Neural crest cell (in vitro differentiated cells): ENCODE results near the gene TET3. TPM values are rescaled to one million over a fixed set of nuclear protein-coding genes. Genes with fewer than 3 reads are reported as not detected.

Experiments used
- DNase-seq: peaks from one replicate; pipeline ENCODE4 v3.0.0; 2021; ENCODE audit warnings: low read depth, mixed read lengths, low spot score
- H3K27ac Mint-ChIP-seq: one replicate; pipeline ENCODE4 v1.8.0; 2021; ENCODE audit warnings: mild to moderate bottlenecking, mixed read lengths; ENCODE audit not compliant: unreplicated experiment
- H3K27me3 Mint-ChIP-seq: 2 replicates; pipeline ENCODE4 v1.8.0; 2021; ENCODE audit warnings: low read depth, mild to moderate bottlenecking, mixed read lengths
- H3K36me3 Mint-ChIP-seq: 2 replicates; pipeline ENCODE4 v1.8.0; 2021; ENCODE audit warnings: low read depth, mild to moderate bottlenecking, mixed read lengths
- H3K4me1 Mint-ChIP-seq: 2 replicates; pipeline ENCODE4 v1.8.0; 2021; ENCODE audit warnings: mixed read lengths
- H3K4me3 Mint-ChIP-seq: one replicate; pipeline ENCODE4 v1.8.0; 2021; ENCODE audit warnings: mild to moderate bottlenecking, mixed read lengths
- H3K9me3 Mint-ChIP-seq: 2 replicates; pipeline ENCODE4 v1.8.0; 2021; ENCODE audit warnings: mixed read lengths
- total RNA-seq: library from RNA; stranded (reverse); gene quantifications from 2 replicates; pipeline ENCODE4 v1.2.1, GENCODE V29; 2021
- TF ChIP-seq, protein P1 (sequence below): fragments of 200-600 bp; sonication (generic); conservative IDR thresholded peaks from 2 replicates; pipeline ENCODE4 v1.5.0; 2021; ENCODE audit warnings: antibody characterized with exemption, mild to moderate bottlenecking

The TET3 gene
- total RNA-seq, 1 donor from 2014 or later = 30.3 TPM

DNA sequence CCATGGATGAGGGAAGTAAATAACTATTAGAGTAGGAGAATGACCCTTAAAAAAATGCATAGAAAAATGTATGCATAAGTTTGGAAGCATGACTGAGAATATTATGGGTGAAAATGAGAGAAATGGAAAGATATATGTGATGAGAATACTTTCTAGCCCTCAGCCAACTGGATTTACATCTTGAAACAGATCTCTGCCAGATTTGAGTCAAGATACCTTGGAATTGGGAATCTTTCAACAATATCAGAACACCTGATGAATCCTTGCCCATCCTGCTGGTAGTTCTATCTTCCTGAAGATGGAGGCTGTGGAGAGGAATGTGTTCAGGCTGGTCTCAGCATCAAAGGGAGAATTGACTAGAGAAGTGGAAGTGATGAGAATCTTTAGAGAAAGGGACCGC lies 5.8 kb downstream of the TET3 start:
- Mint-ChIP-seq H3K4me3 (no peak overlapping the region), H3K4me1 (peaks cover 49% of the 10 kb centered on the region), H3K27ac (no peak overlapping the region), H3K27me3 (peaks cover 3% of the 10 kb centered on the region), H3K9me3 (no peaks in the 10 kb centered on the region), H3K36me3 (peaks cover 25% of the 10 kb centered on the region)
- DNase-seq = no peak
- TF ChIP-seq, protein P1, sequence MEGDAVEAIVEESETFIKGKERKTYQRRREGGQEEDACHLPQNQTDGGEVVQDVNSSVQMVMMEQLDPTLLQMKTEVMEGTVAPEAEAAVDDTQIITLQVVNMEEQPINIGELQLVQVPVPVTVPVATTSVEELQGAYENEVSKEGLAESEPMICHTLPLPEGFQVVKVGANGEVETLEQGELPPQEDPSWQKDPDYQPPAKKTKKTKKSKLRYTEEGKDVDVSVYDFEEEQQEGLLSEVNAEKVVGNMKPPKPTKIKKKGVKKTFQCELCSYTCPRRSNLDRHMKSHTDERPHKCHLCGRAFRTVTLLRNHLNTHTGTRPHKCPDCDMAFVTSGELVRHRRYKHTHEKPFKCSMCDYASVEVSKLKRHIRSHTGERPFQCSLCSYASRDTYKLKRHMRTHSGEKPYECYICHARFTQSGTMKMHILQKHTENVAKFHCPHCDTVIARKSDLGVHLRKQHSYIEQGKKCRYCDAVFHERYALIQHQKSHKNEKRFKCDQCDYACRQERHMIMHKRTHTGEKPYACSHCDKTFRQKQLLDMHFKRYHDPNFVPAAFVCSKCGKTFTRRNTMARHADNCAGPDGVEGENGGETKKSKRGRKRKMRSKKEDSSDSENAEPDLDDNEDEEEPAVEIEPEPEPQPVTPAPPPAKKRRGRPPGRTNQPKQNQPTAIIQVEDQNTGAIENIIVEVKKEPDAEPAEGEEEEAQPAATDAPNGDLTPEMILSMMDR = no peak

- H3K4me3 Mint-ChIP-seq = no peak overlapping the region
- no peak overlapping the region for H3K27ac Mint-ChIP-seq
Measured at GRCh38 chr2:73992036-73992435, 7.3 kb downstream of the TET3 start.

DNA sequence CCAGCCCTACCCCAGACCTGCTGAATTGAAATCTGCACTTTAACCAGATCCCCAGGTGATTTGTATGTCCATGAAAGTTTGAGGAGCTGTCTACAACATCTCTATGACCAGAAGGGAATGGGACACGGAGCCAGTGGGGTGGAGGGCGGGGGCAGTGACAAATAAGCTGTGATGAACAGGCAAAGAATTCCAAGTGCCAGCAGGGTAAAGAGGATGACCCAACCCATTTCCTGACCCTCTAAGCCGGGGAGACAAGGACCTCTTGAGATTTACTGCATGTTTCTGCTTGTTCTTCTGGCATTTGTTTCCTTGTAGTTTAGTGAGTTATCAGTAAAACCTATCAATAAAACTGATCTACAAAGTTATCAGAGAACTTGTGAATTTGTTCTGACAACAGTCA lies 8.7 kb downstream of the TET3 start:
- TF ChIP-seq, protein P1 = no peak
- peaks cover 36% of the 10 kb centered on the region for H3K4me1 Mint-ChIP-seq
- no peak overlapping the region for H3K4me3 Mint-ChIP-seq
- H3K27ac Mint-ChIP-seq = no peak overlapping the region
- H3K27me3 Mint-ChIP-seq = no peaks in the 10 kb centered on the region
- no peak for DNase-seq
- H3K9me3 Mint-ChIP-seq = no peaks in the 10 kb centered on the region
- peaks cover 14% of the 10 kb centered on the region for H3K36me3 Mint-ChIP-seq

More at GRCh38 chr2:73992036-73992435, 7.3 kb downstream of the TET3 start:
- Mint-ChIP-seq H3K27me3 (no peaks in the 10 kb centered on the region), H3K9me3 (no peaks in the 10 kb centered on the region), H3K36me3 (peaks cover 20% of the 10 kb centered on the region), H3K4me1 (peaks cover 36% of the 10 kb centered on the region)
- no peak for DNase-seq
- TF ChIP-seq, protein P1 = no peak

DNA sequence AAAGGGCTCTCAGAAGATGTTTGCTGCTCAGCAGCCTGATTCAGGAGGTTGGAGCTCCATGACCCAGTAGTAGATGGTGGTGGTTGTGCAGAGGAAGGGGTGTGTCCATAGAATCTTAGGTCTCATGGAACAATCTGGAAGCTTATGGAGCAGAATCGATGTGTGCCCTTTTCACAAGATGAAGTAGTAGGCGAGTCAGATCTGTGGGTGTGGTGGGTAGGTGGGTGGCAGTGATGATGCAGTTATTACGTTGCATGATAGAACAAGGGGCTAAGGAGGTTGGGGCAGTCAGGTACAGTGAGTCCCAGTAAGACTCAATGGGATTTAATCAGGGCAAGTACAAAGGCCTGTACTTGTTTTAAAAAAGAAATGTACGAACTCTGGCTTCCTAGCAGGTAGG lies 9.1 kb downstream of the TET3 start:
- Mint-ChIP-seq H3K4me1 (peaks cover 36% of the 10 kb centered on the region), H3K36me3 (peaks cover 12% of the 10 kb centered on the region), H3K4me3 (no peak overlapping the region), H3K27me3 (no peaks in the 10 kb centered on the region), H3K27ac (no peak overlapping the region), H3K9me3 (no peaks in the 10 kb centered on the region)
- TF ChIP-seq, protein P1 = no peak
- no peak for DNase-seq

DNA sequence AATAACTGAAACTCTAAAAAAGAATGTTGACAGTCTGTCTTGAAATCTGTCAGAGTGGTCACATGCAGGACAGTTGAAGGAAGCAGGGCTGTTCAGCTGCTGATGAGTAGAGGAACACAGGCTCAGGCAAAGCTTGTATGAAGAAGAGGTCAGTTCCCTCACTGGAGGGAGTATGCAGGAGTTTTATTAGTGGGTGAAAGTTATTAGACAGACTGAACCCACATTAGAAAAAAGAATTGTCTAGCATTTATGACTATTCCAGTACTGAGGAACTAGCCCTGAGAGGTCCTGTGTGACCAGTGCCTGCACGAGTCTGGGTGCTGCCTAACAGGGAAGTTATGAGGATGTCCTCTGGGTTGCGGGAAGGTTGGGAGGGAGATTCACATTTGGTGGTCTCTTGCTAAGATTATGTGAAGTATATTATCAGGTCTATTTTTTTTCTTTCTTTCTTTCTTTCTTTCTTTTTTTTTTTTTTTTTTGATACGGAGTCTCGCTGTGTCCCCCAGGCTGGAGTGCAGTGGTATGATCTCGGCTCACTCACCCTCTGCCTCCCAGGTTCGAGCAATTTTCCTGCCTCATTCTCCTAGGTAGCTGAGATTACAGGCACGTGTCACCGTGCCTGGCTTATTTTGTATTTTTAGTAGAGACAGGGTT lies 9.6 kb downstream of the TET3 start:
- H3K27me3 Mint-ChIP-seq = peaks cover under 1% of the 10 kb centered on the region
- DNase-seq = no peak
- TF ChIP-seq, protein P1 = no peak
- H3K4me3 Mint-ChIP-seq = no peak overlapping the region
- no peak overlapping the region for H3K27ac Mint-ChIP-seq
- H3K9me3 Mint-ChIP-seq = no peaks in the 10 kb centered on the region
- peaks cover 10% of the 10 kb centered on the region for H3K36me3 Mint-ChIP-seq
- H3K4me1 Mint-ChIP-seq = peaks cover 38% of the 10 kb centered on the region
